NT2/D1 (cell line): ENCODE results near the gene EFS.
A peak's percentile ranks its signal among the peaks of the same experiment; 100 is the strongest.

Source experiments
- DNase-seq: peaks from one replicate; pipeline ENCODE4 v3.0.0-alpha.2; 2011; ENCODE audit warnings: low read depth, low spot score
- H3K27me3 ChIP-seq: 2 replicates; pipeline ENCODE4 v1.6.0; 2011; ENCODE audit warnings: mild to moderate bottlenecking; ENCODE audit not compliant: insufficient read length, insufficient read depth
- H3K36me3 ChIP-seq: 2 replicates; pipeline ENCODE4 v1.6.1; 2011; ENCODE audit warnings: mild to moderate bottlenecking, low read length, mixed read lengths; ENCODE audit not compliant: insufficient read depth, insufficient read length
- H3K4me1 ChIP-seq: 2 replicates; pipeline ENCODE4 v1.5.1; 2011; ENCODE audit not compliant: insufficient read depth, insufficient read length
- H3K4me3 ChIP-seq: 2 replicates; pipeline ENCODE4 v1.5.1; 2011; ENCODE audit warnings: low read depth; ENCODE audit not compliant: insufficient read length
- H3K9ac ChIP-seq: 2 replicates; pipeline ENCODE4 v1.6.0; 2011; ENCODE audit warnings: low read depth; ENCODE audit not compliant: insufficient read length
- H3K9me3 ChIP-seq: 2 replicates; pipeline ENCODE4 v1.5.1; 2011; ENCODE audit warnings: mild to moderate bottlenecking, low read length; ENCODE audit not compliant: insufficient read depth
- SUZ12 ChIP-seq: IDR thresholded peaks from 2 replicates; pipeline ENCODE4 v1.6.1; 2011; ENCODE audit not compliant: insufficient read length, insufficient read depth; ENCODE audit errors: extremely low read depth
- YY1 ChIP-seq: IDR thresholded peaks from 2 replicates; pipeline ENCODE4 v1.6.1; 2011; ENCODE audit not compliant: insufficient read length, insufficient read depth
- ZNF274 ChIP-seq: IDR thresholded peaks from 2 replicates; pipeline ENCODE4 v1.6.1; 2011; ENCODE audit warnings: mild to moderate bottlenecking, low read depth, low read length

Gene EFS

GRCh38 chr14:23352506-23353432 is 12.2 kb downstream of the EFS start, which contains the start of gene SLC22A17:
TSS of gene SLC22A17 (minus strand) at chr14:23352887.
- no peak for TF ChIP-seq ZNF274
- TF ChIP-seq SUZ12: no peak
- TF ChIP-seq YY1: no peak
- Histone ChIP-seq H3K36me3 (peaks cover 58% of the 10 kb centered on the region), H3K4me1 (no peaks in the 10 kb centered on the region), H3K9me3 (no peaks in the 10 kb centered on the region), H3K4me3 (peak within 1 kb of the TSS; percentile 71), H3K27me3 (peaks cover 9% of the 10 kb centered on the region), H3K9ac (peak within 1 kb of the TSS; percentile 84)
- peak; percentile 78 for DNase-seq

GRCh38 chr14:23351681-23352505 is 13.1 kb downstream of the EFS start:
- peaks cover 56% of the 10 kb centered on the region for H3K36me3 ChIP-seq
- H3K9me3 ChIP-seq: no peaks in the 10 kb centered on the region
- H3K27me3 ChIP-seq: peaks cover 9% of the 10 kb centered on the region
- H3K4me3 ChIP-seq: peak overlapping the region; percentile 71
- peaks cover 3% of the 10 kb centered on the region for H3K4me1 ChIP-seq
- TF ChIP-seq YY1: no peak
- no peak for TF ChIP-seq ZNF274
- TF ChIP-seq SUZ12: no peak
- no peak for DNase-seq
- H3K9ac ChIP-seq: peak overlapping the region; percentile 84

GRCh38 chr14:23349156-23349845 is 15.7 kb downstream of the EFS start:
- Histone ChIP-seq H3K4me1 (peaks cover 8% of the 10 kb centered on the region), H3K36me3 (peaks cover 46% of the 10 kb centered on the region), H3K9ac (no peak overlapping the region), H3K9me3 (no peaks in the 10 kb centered on the region), H3K4me3 (no peak overlapping the region), H3K27me3 (peaks cover 9% of the 10 kb centered on the region)
- TF ChIP-seq YY1: no peak
- TF ChIP-seq ZNF274: no peak
- no peak for TF ChIP-seq SUZ12
- no peak for DNase-seq

GRCh38 chr14:23348297-23348655 is 16.7 kb downstream of the EFS start:
- H3K27me3 ChIP-seq: peaks cover 9% of the 10 kb centered on the region
- TF ChIP-seq SUZ12 (no peak), YY1 (no peak), ZNF274 (no peak)
- no peak overlapping the region for H3K4me3 ChIP-seq

GRCh38 chr14:23347406-23348296 is 17.3 kb downstream of the EFS start:
- no peak for TF ChIP-seq ZNF274
- no peak for TF ChIP-seq SUZ12
- TF ChIP-seq YY1: no peak
- Histone ChIP-seq H3K9ac (no peak overlapping the region), H3K27me3 (peaks cover 9% of the 10 kb centered on the region), H3K4me3 (no peak overlapping the region), H3K4me1 (peaks cover 8% of the 10 kb centered on the region), H3K36me3 (peaks cover 46% of the 10 kb centered on the region), H3K9me3 (no peaks in the 10 kb centered on the region)
- no peak for DNase-seq

More at GRCh38 chr14:23348297-23348655, 16.7 kb downstream of the EFS start:
- no peak for DNase-seq
- Histone ChIP-seq H3K9me3 (no peaks in the 10 kb centered on the region), H3K4me1 (peaks cover 8% of the 10 kb centered on the region), H3K36me3 (peaks cover 46% of the 10 kb centered on the region), H3K9ac (no peak overlapping the region)
